ENCODE measurements around the gene TRPV4. TPM values are rescaled to one million over a fixed set of nuclear protein-coding genes. Genes with fewer than 3 reads are reported as not detected.
"Not testable (repeated sequence)": the region's sequence is repeated elsewhere in the genome, so short reads cannot be mapped to it uniquely, and the experiment has no call there.

TRPV4 gene
- total RNA-seq, 1 donor from 2014 or later: not detected

- no peak for FAIRE-seq
These were observed 28.6 kb upstream of the TRPV4 start for GRCh38 chr12:109861689-109862314.

GRCh38 chr12:109860977-109861376 is 27.8 kb upstream of the TRPV4 start:
- no peak for FAIRE-seq
- DNase-seq (ENCODE audit: low spot score in 2 of 2): no peak

More at GRCh38 chr12:109861689-109862314, 28.6 kb upstream of the TRPV4 start:
- DNase-seq (ENCODE audit: low spot score in 2 of 2): no peak

- FAIRE-seq: no peak
- no peak for DNase-seq (ENCODE audit: low spot score in 2 of 2)
These were observed 25.6 kb upstream of the TRPV4 start for GRCh38 chr12:109858764-109859163.

GRCh38 chr12:109857715-109858114 is 24.5 kb upstream of the TRPV4 start:
- no peak for FAIRE-seq
- DNase-seq (ENCODE audit: low spot score in 2 of 2): no peak

- DNase-seq (ENCODE audit: low spot score in 2 of 2): no peak
- FAIRE-seq: no peak
These were observed 22.2 kb upstream of the TRPV4 start for GRCh38 chr12:109855377-109855776.

GRCh38 chr12:109850518-109850917 is 17.3 kb upstream of the TRPV4 start:
- FAIRE-seq; DNase-seq (ENCODE audit: low spot score in 2 of 2): not testable (repeated sequence)

GRCh38 chr12:109847142-109847735 is 14.0 kb upstream of the TRPV4 start:
- FAIRE-seq: no peak
- no peak for DNase-seq (ENCODE audit: low spot score in 2 of 2)

- FAIRE-seq (no peak), DNase-seq (ENCODE audit: low spot score in 2 of 2) (no peak)
These were observed 12.6 kb upstream of the TRPV4 start for GRCh38 chr12:109845824-109846205.

- DNase-seq (ENCODE audit: low spot score in 2 of 2) (peak; percentile 71 to 90), FAIRE-seq (no peak)
These were observed 12.0 kb upstream of the TRPV4 start for GRCh38 chr12:109844983-109845823.

- no peak for DNase-seq (ENCODE audit: low spot score in 2 of 2)
- no peak for FAIRE-seq
These were observed 10.9 kb upstream of the TRPV4 start for GRCh38 chr12:109844091-109844490.

- DNase-seq (ENCODE audit: low spot score in 2 of 2) (no peak), FAIRE-seq (no peak)
These were observed 8.8 kb upstream of the TRPV4 start for GRCh38 chr12:109842021-109842420.

GRCh38 chr12:109841356-109841755 is 8.2 kb upstream of the TRPV4 start:
- no peak for DNase-seq (ENCODE audit: low spot score in 2 of 2)

GRCh38 chr12:109840305-109841074 is 7.3 kb upstream of the TRPV4 start:
- no peak for DNase-seq (ENCODE audit: low spot score in 2 of 2)
- no peak for FAIRE-seq

More at GRCh38 chr12:109841356-109841755, 8.2 kb upstream of the TRPV4 start:
- FAIRE-seq: no peak

GRCh38 chr12:109839444-109839843 is 6.2 kb upstream of the TRPV4 start:
- FAIRE-seq: no peak

GRCh38 chr12:109836916-109837315 is 3.7 kb upstream of the TRPV4 start:
- no peak for FAIRE-seq
- DNase-seq (ENCODE audit: low spot score in 2 of 2): no peak

More at GRCh38 chr12:109839444-109839843, 6.2 kb upstream of the TRPV4 start:
- no peak for DNase-seq (ENCODE audit: low spot score in 2 of 2)

- DNase-seq (ENCODE audit: low spot score in 2 of 2) (no peak), FAIRE-seq (no peak)
These were observed 2.6 kb upstream of the TRPV4 start for GRCh38 chr12:109835827-109836226.

- FAIRE-seq: no peak
- DNase-seq (ENCODE audit: low spot score in 2 of 2): no peak
These were observed 474 bp downstream of the TRPV4 start for GRCh38 chr12:109832541-109833306.

GRCh38 chr12:109831929-109832328 is 1.3 kb downstream of the TRPV4 start:
- no peak for FAIRE-seq
- DNase-seq (ENCODE audit: low spot score in 2 of 2): no peak

GRCh38 chr12:109831365-109831764 is 1.8 kb downstream of the TRPV4 start:
- no peak for DNase-seq (ENCODE audit: low spot score in 2 of 2)

GRCh38 chr12:109830718-109831117 is 2.5 kb downstream of the TRPV4 start:
- DNase-seq (ENCODE audit: low spot score in 2 of 2) (no peak), FAIRE-seq (no peak)

More at GRCh38 chr12:109831365-109831764, 1.8 kb downstream of the TRPV4 start:
- no peak for FAIRE-seq
